Measurements from ENCODE around the gene MUC12.
"Not testable (repeated sequence)": the region's sequence is repeated elsewhere in the genome, so short reads cannot be mapped to it uniquely, and the experiment has no call there.

MUC12 gene, protein sequence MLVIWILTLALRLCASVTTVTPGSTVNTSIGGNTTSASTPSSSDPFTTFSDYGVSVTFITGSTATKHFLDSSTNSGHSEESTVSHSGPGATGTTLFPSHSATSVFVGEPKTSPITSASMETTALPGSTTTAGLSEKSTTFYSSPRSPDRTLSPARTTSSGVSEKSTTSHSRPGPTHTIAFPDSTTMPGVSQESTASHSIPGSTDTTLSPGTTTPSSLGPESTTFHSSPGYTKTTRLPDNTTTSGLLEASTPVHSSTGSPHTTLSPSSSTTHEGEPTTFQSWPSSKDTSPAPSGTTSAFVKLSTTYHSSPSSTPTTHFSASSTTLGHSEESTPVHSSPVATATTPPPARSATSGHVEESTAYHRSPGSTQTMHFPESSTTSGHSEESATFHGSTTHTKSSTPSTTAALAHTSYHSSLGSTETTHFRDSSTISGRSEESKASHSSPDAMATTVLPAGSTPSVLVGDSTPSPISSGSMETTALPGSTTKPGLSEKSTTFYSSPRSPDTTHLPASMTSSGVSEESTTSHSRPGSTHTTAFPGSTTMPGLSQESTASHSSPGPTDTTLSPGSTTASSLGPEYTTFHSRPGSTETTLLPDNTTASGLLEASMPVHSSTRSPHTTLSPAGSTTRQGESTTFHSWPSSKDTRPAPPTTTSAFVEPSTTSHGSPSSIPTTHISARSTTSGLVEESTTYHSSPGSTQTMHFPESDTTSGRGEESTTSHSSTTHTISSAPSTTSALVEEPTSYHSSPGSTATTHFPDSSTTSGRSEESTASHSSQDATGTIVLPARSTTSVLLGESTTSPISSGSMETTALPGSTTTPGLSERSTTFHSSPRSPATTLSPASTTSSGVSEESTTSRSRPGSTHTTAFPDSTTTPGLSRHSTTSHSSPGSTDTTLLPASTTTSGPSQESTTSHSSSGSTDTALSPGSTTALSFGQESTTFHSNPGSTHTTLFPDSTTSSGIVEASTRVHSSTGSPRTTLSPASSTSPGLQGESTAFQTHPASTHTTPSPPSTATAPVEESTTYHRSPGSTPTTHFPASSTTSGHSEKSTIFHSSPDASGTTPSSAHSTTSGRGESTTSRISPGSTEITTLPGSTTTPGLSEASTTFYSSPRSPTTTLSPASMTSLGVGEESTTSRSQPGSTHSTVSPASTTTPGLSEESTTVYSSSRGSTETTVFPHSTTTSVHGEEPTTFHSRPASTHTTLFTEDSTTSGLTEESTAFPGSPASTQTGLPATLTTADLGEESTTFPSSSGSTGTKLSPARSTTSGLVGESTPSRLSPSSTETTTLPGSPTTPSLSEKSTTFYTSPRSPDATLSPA (N-terminal part only)

DNA sequence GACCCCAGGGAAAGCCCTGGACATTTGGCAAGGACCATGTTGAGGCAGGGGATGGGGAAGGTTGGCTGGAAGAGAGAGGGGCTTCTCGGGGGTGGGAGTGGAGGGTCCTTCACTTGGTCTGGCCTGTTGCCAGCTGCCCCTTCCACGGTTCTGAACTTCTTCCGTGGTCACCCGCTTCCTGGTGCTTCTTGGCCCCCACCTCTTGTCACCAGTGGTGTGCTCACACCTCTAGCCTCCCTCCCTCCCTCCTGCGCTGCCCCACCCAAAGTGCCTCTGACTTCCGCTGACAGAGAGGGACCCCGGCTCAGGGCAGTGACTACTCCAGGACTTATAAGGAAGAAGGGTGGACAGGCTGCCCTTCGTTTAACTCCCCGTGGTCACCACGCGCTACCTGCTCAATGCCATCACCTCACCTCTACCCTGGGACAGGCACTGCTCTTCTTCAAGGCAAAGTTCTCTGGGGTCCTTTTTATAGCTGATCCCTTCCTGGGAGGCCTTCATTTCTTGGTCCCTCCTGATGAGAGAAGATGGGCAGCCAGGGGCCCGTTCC is at the start of gene MUC12:
MUC12 (plus strand) TSS at position 500 of the 550 bp plus-strand sequence. CDS start 58 bp downstream, outside the sequence.
- no peak for DNase-seq (ENCODE audit: insufficient read length, low spot score)
- FAIRE-seq = no peak

DNA sequence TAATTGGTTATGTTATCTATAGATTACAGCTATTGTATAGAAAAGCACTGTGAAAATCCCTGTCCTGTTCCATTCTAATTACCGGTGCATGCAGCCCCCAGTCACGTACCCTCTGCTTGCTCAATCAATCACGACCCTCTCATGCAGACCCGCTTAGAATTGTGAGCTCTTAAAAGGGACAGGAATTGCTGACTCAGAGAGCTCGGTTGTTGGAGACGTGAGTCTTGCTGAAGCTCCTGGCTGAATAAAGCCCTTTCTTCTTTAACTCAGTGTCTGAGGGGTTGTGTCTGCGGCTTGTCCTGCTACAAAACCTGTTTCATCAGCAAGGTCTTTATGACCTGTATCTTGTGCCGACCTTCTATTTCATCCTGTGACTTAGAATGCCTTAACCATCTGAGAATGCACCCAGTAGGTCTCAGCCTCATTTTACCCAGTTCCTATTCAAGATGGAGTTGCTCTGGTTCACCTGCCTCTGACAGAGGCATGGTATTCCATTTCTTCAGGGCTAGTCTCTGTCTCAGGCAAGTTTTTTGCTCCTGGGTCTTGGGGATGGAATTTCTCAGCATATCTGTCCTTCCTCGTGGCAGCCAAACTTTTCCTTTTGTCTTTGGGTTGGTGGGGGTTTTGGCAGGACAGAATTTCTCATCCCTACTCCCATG is 49.5 kb upstream of the MUC12 start:
- DNase-seq (ENCODE audit: insufficient read length, low spot score); FAIRE-seq: not testable (repeated sequence)

DNA sequence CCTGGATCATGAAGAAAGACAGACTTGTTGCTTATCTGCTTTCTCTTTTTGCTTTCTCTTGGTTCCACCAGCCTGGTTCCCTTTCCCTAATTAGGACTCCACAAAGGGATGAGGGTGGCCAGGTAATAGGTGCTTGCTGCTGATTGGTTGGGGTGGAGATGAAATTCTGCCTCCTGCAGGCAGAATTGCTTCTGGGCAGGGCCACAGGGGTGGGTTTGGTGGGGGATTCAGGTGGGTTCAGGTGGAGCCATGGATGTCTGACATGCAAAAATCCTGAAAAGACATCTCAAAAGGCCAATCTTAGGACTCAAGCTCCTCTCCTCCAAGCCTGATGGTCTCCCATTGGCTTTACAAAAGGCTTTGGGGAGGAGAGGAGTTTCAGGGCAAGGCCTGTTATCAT is 48.3 kb upstream of the MUC12 start:
- no peak for DNase-seq (ENCODE audit: insufficient read length, low spot score)
- FAIRE-seq = no peak

DNA sequence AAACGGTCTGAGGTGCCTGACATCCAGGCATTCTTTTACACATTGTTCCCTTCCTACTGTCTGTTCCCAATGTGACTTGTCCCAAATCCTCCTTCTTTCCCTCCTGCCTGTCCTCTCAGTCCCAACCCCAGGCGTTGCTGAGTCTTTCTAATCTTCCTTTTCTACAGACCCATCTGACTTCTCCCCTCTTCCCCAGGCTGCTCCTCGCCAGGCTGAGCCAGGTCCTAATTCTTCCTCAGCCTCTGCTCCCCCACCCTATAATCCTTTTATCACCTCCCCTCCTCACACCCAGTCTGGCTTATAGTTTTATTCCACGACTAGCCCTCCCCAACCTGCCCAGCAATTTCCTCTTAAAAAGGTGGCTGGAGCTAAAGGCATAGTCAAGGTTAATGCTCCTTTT is 45.7 kb upstream of the MUC12 start:
- not testable (repeated sequence) for DNase-seq (ENCODE audit: insufficient read length, low spot score); FAIRE-seq

DNA sequence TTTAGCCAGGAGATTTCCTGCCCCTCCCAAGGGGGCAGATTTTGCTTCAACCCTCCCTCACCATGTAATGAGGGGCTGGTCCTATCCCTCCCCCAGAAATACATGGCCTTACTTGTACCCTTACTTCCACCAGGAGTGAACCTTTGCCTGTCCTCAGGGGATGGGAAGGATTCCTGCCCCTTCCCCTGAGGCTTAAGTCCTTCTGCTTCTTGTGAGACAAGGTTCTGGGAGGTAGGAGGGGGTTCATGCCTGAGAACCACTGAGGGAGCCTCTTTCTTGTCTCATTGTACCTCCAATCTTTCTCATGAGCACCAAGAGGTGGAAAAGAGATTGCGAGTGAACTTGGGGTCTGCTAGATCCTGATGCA is 39.6 kb upstream of the MUC12 start:
- no peak for DNase-seq (ENCODE audit: insufficient read length, low spot score)
- FAIRE-seq = no peak

DNA sequence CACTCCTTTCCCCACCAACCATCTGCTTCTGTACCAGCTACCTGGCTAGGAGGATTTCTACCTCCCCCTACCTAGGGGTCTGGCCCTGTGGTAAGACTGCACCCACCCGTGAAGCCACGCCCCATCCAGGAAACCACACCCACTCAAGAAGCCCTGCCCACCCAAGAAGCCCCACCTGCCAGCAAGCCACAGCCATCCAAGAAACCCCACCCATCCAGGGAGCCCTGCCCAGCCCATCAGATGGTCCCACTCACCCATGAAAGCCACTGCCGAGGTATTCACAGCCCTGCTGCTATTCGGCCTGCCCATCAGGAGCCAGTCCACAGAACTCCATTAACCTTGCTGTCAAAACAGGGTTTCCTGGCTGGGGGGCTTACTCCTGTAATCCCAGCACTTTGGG is 35.6 kb upstream of the MUC12 start:
- DNase-seq (ENCODE audit: insufficient read length, low spot score) (no peak), FAIRE-seq (no peak)

DNA sequence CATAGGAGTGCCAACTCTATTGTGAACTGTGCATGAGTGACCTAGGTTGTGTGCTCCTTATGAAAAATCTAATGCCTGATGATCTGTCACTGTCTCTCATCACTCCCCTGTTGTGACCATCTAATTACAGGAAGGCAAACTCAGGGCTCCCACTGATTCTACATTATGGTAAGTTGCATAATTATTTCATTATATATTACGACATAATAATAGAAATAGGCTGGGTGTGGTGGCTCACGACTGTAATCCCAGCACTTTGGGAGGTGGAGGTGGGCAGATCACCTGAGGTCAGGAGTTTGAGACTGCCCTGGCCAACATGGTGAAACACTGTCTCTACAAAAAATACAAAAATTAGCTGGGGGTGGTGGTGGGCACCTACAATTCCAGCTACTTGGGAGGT is 34.0 kb upstream of the MUC12 start:
- not testable (repeated sequence) for FAIRE-seq

DNA sequence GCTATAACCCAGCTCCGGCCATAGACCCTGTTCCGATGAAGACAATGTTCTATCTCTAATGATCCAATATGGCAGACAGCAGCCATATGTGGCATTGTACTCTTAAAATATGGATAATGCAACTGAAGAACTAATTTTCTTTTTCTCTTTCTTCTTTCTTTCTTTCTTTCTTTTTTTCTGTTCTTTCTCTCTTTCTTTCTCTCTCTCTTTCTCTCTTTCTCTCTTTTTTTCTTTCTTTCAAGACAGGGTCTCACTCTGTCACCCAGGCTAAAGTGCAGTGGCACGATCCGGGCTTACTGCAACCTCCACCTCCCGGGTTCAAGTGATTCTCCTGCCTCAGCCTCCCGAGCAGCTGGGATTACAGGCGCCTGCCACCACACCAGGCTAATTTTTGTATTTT is 33.2 kb upstream of the MUC12 start:
- not testable (repeated sequence) for FAIRE-seq; DNase-seq (ENCODE audit: insufficient read length, low spot score)

More for the DNA sequence above, 34.0 kb upstream of the MUC12 start:
- not testable (repeated sequence) for DNase-seq (ENCODE audit: insufficient read length, low spot score)

DNA sequence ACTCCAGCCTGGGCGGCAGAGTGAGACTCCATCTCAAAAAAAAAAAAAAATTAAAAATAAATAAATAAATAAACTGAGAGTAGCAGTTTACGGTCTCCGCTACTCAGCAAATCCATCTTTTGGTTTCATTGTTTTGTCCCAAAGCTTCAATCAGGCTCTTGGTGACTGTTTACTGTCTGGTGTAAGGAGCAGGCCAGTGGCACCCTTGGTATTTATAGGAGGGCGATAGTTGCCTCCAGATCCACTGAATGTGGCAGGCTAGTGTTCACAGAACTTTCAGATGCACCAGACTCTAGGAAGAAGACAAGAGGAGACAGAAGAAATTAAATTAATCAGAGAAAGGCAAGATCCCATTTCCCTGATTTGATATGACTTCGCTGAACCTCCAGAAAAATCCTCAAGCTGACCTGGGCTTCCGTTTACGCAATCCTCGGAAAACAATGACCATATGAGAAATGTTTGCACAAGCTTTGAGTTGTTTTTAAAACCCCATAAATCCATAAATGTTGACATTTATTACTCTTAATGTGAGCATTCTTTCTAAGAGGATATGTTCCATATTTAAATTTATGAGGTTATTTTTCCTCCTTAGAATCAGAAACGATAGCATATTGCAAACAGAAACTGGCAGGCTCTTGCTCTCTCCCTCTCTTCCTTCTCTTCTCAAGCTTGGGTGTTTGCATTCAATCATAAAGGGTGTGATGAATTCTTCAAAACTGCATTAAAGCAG is 27.2 kb upstream of the MUC12 start:
- DNase-seq (ENCODE audit: insufficient read length, low spot score) (no peak), FAIRE-seq (no peak)

DNA sequence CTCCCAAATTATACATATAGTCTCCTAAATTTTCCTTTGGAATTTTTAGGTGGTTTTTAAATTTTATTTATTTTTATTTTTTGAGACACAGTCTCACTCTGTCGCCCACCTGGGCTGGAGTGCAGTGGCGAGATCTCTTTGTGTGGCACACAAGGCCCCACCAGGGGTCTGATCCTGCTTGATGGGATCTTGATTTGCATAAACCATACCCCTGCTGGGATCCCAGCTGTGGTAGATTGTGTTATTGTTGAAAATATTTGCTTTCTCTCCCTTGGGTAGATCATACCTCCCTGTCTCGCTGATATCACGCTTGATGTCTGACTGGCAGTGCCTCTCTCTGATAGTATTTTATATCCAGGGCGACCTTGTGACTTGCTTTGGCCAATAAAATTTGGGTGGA is 25.7 kb upstream of the MUC12 start:
- FAIRE-seq (no peak), DNase-seq (ENCODE audit: insufficient read length, low spot score) (no peak)

DNA sequence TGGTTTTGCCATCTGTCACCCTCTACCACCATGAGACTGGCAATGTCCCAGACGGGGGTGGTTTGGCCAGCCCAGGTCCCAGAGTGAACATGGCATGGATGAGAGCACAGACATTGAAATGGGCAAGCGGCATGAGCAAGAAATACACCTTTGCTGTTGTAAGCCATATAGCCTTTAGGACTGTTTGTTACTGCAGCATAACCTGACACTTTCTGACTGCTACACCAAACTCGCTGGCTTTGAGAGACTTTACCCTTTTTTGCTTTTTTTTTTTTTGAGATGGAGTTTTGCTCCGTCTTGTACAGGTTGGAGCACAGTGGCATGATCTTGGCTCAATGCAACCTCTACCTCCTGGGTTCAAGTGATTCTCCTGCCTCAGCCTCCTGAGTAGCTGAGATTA is 25.2 kb upstream of the MUC12 start:
- FAIRE-seq = no peak
- no peak for DNase-seq (ENCODE audit: insufficient read length, low spot score)

DNA sequence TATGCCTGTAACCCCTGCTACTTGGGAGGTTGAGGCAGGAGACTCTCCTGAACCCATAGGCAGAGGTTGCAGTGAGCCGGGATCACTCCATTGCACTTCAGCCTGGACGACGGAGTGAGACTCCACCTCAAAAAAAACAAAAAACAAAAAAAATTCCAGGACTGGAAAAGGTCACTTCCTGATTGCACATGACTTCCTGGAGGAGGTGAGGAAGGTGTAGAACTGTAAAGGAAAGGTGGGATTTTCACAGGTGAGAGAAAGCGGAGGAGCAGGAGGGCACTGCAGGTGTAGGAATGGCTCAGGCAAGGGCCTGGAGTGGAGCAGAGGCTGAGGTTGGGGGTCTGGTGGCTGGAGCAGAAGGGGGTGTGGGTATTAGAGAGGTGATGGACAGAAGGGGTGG is 23.3 kb upstream of the MUC12 start:
- FAIRE-seq (no peak), DNase-seq (ENCODE audit: insufficient read length, low spot score) (no peak)

DNA sequence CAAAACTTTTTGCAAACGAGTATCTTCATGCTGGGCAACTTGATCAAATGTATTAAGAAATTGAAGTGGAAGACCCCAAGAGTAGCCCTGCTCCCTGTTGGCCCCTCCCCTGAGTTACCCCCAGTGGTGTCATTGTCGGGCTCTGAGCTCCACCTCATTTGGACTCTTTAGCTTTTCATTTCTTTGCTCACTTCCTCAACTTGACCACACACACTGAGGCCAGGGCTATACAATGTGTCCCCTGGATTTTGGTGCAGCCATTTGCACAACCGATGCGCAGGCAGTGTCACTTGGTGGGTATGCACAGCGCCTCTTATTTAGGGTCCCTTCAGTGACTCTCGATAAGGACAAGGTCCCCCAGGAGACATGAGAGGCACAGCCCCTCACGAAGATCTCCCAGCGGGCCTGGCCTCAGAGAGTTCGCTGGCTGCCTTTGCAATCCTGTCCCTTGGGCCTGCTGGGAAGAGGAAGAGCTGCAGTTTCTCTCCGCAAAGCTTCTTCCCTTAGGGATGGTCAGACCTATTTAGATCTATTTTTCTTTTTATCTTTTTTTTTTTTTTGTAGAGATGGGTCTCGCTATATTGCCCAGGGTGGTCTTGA is 22.5 kb upstream of the MUC12 start:
- no peak for DNase-seq (ENCODE audit: insufficient read length, low spot score)
- no peak for FAIRE-seq

DNA sequence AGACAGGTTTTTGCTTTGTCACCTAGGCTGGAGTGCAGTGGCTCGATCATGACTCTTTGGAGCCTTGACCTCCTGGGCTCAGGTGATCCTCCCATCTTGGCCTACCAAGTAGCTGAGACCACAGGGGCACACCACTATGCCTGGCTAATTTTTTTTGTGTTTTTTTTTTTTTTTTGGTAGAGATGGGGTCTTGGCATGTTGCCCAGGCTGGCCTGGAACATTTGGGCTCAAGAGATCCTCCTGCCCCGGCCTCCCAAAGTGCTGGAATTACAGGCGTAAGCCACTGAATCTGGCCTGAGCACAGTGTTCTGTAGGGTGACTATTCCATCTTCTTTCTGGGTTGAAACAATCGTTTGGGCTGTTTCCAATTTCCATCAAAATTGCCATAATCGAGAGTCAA is 21.6 kb upstream of the MUC12 start:
- DNase-seq (ENCODE audit: insufficient read length, low spot score) (no peak), FAIRE-seq (no peak)

DNA sequence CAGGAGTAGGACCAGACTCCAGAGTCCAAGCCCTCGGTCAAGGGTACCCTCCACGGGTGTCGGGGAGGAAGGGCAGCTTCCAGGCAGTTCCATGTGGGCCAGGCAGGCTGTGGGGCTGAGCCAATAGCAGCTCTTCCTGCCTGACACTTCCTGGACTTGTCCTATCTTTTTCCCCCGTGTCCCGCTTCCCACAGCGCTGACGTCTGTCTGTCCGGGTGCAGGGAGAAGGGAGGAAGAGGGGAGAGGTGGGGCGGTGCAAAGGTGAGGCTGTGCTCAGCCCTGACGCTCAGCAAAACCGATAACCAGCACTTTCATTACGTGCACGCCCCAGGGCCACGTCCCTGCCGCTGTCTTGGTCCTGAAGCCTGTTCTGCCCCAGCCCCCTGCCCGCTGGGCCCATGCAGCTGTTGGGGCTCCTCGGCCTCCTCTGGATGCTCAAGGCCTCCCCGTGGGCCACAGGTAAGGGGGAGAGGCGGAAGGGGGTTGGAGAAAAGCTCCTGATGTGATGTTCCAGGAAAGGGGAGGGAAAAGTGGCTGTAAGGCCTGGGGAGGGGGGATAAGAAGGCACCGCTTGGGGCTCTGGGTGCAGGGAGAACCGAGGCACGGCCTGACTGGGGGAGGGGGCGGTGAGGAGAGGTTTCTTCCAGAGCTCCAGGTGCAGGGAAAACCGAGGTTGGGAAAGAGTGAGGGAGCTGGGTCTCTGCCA is 20.0 kb upstream of the MUC12 start, which contains the start of gene MUC3A:
MUC3A (plus strand) TSS at position 308 of the 706 bp plus-strand sequence; CDS start at position 399, 91 bp downstream.
- FAIRE-seq (no peak), DNase-seq (ENCODE audit: insufficient read length, low spot score) (no peak)

DNA sequence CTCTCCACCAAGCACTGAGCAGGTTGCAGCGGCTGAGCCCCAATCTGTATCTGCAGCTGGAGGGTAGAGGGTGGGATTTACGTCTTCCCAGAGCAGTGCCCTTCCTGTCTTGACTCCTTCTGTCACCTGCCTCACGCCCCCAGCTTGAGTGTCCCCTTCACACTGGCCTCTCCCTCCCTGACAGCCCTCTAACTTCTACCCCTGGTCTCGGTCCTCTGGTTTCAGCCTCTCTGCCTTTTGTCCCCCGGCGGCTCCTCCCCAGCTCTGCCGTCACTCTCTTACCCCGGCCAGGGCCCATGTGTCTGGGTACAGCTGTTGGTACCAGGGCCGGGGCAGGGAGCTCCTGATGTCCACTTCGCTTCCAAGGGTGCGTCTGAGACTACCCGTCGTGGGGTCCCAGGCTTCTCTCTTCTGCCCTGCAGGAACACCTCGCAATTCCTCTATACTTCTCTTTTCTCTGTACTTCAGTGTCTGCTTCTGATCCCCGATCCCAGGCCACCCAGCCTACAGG is 19.4 kb upstream of the MUC12 start:
- no peak for FAIRE-seq
- DNase-seq (ENCODE audit: insufficient read length, low spot score) = no peak

DNA sequence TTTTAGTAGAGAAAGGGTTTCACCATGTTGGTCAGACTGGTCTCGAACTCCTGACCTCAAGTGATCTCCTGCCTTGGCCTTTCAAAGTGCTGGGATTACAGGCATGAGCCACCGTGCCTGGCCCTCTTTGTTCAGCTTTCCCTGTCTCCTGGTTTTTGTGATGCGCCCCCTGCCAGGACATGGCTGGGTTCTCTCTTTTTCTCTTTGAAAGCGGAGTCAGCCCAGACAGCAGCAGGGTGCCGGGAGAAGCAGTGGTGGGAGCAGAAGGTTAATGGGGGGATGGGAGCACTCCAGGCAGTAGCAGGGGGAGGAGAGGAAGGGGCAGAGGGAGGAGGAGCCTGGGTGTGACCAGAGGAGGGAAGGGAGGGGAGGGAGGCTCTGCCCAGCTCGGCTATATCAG is 18.2 kb upstream of the MUC12 start:
- DNase-seq (ENCODE audit: insufficient read length, low spot score) (no peak), FAIRE-seq (no peak)

Measured in GM19239 (cell line).